ENCODE data around the gene KIDINS220.

The KIDINS220 gene

GRCh38 chr2:8796878-8797550, 40.4 kb downstream of the KIDINS220 start:
- DNase-seq, result no peak
- H3K36me3 ChIP-seq, result peaks cover 62% of the 10 kb centered on the region

GRCh38 chr2:8796315-8796848, 41.0 kb downstream of the KIDINS220 start:
- H3K27ac ChIP-seq, result no peak overlapping the region
- no peak for TF ChIP-seq CTCF (IDR thresholded peaks at IDR 0.05; ENCODE audit: low read depth, low read length)
- no peak overlapping the region for H3K4me3 ChIP-seq (ENCODE audit: low read depth, low read length)
- no peaks in the 10 kb centered on the region for H3K27me3 ChIP-seq (ENCODE audit: insufficient read depth, low read depth, severe bottlenecking)
- no peaks in the 10 kb centered on the region for H3K9me3 ChIP-seq (ENCODE audit: severe bottlenecking)
- peaks cover 59% of the 10 kb centered on the region for H3K36me3 ChIP-seq
- DNase-seq, result no peak

More at GRCh38 chr2:8796878-8797550, 40.4 kb downstream of the KIDINS220 start:
- H3K27me3 ChIP-seq (ENCODE audit: insufficient read depth, low read depth, severe bottlenecking), result no peaks in the 10 kb centered on the region
- no peak for TF ChIP-seq CTCF (IDR thresholded peaks at IDR 0.05; ENCODE audit: low read depth, low read length)
- H3K27ac ChIP-seq, result no peak overlapping the region
- H3K4me3 ChIP-seq (ENCODE audit: low read depth, low read length), result no peak overlapping the region
- no peaks in the 10 kb centered on the region for H3K9me3 ChIP-seq (ENCODE audit: severe bottlenecking)

GRCh38 chr2:8794923-8795825, 42.2 kb downstream of the KIDINS220 start:
- peaks cover 59% of the 10 kb centered on the region for H3K36me3 ChIP-seq
- H3K27me3 ChIP-seq (ENCODE audit: insufficient read depth, low read depth, severe bottlenecking), result no peaks in the 10 kb centered on the region
- H3K4me3 ChIP-seq (ENCODE audit: low read depth, low read length), result no peak overlapping the region
- DNase-seq, result no peak
- H3K27ac ChIP-seq, result no peak overlapping the region
- no peak for TF ChIP-seq CTCF (IDR thresholded peaks at IDR 0.05; ENCODE audit: low read depth, low read length)
- no peaks in the 10 kb centered on the region for H3K9me3 ChIP-seq (ENCODE audit: severe bottlenecking)

GRCh38 chr2:8790739-8791162, 46.7 kb downstream of the KIDINS220 start:
- Histone ChIP-seq H3K27ac (no peak overlapping the region), H3K36me3 (peaks cover 66% of the 10 kb centered on the region), H3K27me3 (ENCODE audit: insufficient read depth, low read depth, severe bottlenecking) (no peaks in the 10 kb centered on the region), H3K4me3 (ENCODE audit: low read depth, low read length) (no peak overlapping the region), H3K9me3 (ENCODE audit: severe bottlenecking) (no peaks in the 10 kb centered on the region)
- no peak for DNase-seq
- no peak for TF ChIP-seq CTCF (IDR thresholded peaks at IDR 0.05; ENCODE audit: low read depth, low read length)

GRCh38 chr2:8786463-8786862, 51.0 kb downstream of the KIDINS220 start:
- Histone ChIP-seq H3K4me3 (ENCODE audit: low read depth, low read length) (no peak overlapping the region), H3K9me3 (ENCODE audit: severe bottlenecking) (no peaks in the 10 kb centered on the region), H3K27me3 (ENCODE audit: insufficient read depth, low read depth, severe bottlenecking) (no peaks in the 10 kb centered on the region), H3K36me3 (peaks cover 67% of the 10 kb centered on the region), H3K27ac (no peak overlapping the region)
- no peak for DNase-seq
- no peak for TF ChIP-seq CTCF (IDR thresholded peaks at IDR 0.05; ENCODE audit: low read depth, low read length)
